ENCODE data around the gene NISCH. TPM values are rescaled to one million over a fixed set of nuclear protein-coding genes. Genes with fewer than 3 reads are reported as not detected.

The NISCH gene
- total RNA-seq, 1 experiment from 2014 or later = 63.4 TPM

DNA sequence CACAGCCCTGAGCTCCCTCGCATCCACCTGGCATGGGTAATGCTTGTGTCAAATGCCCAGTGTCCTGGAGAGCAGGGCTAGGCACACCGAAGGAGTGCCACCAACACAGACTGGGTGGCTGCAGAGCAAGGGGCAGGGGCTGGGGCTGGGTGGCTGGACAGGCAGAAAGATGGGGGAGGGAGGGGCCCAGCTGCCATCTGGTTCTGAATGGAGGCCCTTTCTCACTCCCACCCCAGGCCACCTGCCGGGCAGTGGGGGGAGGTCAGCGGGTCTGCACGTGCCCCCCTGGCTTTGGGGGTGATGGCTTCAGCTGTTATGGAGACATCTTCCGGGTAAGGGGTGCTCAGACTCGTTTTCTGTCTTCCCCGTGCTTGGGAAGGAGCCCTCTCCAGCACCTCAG lies 56.7 kb downstream of the NISCH start:
- Histone ChIP-seq H3K36me3 (ENCODE audit: control insufficient read depth, insufficient read depth, low read length) (no peaks in the 10 kb centered on the region), H3K9me3 (ENCODE audit: control insufficient read depth, insufficient read depth, low read depth, low read length) (no peaks in the 10 kb centered on the region), H3K27me3 (ENCODE audit: control insufficient read depth, insufficient read depth, low read length) (no peaks in the 10 kb centered on the region), H3K27ac (ENCODE audit: low read length) (no peak overlapping the region), H3K4me1 (ENCODE audit: control insufficient read depth, insufficient read depth, low read length) (no peaks in the 10 kb centered on the region), H3K4me3 (ENCODE audit: low read depth in 2 of 2, low read length in 2 of 2) (no peak overlapping the region)
- no peak for ATAC-seq
- intact Hi-C loops (cut with micrococcal nuclease; ENCODE audit: unreplicated experiment) (no loop called here), in situ Hi-C loops (cut with HindIII; ENCODE audit: low pct_unique_long_range_greater_than_20kb, low sequenced_read_pairs) (no loop called here)
- ChIA-PET CTCF (no interaction called here), POLR2A (interaction anchor here (0.7 kb wide), 1 partner anchor 15 kb away, joined by 6 read pairs; no protein-coding TSS in a partner anchor)
- TF ChIP-seq, protein P1, sequence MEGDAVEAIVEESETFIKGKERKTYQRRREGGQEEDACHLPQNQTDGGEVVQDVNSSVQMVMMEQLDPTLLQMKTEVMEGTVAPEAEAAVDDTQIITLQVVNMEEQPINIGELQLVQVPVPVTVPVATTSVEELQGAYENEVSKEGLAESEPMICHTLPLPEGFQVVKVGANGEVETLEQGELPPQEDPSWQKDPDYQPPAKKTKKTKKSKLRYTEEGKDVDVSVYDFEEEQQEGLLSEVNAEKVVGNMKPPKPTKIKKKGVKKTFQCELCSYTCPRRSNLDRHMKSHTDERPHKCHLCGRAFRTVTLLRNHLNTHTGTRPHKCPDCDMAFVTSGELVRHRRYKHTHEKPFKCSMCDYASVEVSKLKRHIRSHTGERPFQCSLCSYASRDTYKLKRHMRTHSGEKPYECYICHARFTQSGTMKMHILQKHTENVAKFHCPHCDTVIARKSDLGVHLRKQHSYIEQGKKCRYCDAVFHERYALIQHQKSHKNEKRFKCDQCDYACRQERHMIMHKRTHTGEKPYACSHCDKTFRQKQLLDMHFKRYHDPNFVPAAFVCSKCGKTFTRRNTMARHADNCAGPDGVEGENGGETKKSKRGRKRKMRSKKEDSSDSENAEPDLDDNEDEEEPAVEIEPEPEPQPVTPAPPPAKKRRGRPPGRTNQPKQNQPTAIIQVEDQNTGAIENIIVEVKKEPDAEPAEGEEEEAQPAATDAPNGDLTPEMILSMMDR (IDR thresholded peaks at IDR 0.05) = no peak
- TF ChIP-seq POLR2AphosphoS5 (IDR thresholded peaks at IDR 0.05; ENCODE audit: low read depth, low read length) (no peak), SIN3A (IDR thresholded peaks at IDR 0.05; ENCODE audit: borderline replicate concordance, insufficient read depth, low read depth, low read length) (no peak), TCF7L2 (IDR thresholded peaks at IDR 0.05; ENCODE audit: low read depth, low read length) (no peak)
- TF ChIP-seq, protein P2, sequence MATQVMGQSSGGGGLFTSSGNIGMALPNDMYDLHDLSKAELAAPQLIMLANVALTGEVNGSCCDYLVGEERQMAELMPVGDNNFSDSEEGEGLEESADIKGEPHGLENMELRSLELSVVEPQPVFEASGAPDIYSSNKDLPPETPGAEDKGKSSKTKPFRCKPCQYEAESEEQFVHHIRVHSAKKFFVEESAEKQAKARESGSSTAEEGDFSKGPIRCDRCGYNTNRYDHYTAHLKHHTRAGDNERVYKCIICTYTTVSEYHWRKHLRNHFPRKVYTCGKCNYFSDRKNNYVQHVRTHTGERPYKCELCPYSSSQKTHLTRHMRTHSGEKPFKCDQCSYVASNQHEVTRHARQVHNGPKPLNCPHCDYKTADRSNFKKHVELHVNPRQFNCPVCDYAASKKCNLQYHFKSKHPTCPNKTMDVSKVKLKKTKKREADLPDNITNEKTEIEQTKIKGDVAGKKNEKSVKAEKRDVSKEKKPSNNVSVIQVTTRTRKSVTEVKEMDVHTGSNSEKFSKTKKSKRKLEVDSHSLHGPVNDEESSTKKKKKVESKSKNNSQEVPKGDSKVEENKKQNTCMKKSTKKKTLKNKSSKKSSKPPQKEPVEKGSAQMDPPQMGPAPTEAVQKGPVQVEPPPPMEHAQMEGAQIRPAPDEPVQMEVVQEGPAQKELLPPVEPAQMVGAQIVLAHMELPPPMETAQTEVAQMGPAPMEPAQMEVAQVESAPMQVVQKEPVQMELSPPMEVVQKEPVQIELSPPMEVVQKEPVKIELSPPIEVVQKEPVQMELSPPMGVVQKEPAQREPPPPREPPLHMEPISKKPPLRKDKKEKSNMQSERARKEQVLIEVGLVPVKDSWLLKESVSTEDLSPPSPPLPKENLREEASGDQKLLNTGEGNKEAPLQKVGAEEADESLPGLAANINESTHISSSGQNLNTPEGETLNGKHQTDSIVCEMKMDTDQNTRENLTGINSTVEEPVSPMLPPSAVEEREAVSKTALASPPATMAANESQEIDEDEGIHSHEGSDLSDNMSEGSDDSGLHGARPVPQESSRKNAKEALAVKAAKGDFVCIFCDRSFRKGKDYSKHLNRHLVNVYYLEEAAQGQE (IDR thresholded peaks at IDR 0.05; ENCODE audit: insufficient read depth in 1 of 2, low read depth in 2 of 2, low read length in 1 of 2) = no peak
- BruUV-seq (replicated peaks) = no TSS peak
- no peak for DNase-seq (ENCODE audit: low read depth, low spot score)

DNA sequence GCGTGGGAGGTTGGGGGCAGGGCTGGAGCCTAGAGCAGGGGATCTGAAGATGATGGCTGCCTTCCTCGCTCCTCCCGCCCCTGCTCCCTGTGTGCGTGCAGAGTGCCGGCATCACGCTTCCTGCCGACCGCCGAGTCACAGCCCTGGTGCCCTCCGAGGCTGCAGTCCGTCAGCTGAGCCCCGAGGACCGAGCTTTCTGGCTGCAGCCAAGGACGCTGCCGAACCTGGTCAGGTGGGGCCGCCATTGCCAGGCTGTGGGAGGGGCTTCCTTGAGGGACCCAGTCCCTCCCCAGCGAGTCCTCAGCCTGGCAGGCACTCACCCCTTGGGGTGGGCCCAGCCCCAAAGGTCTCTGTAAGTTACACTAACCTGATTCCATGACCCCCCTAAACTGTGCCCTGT lies 57.3 kb downstream of the NISCH start:
- ATAC-seq = no peak
- no TSS peak for BruUV-seq (replicated peaks)
- intact Hi-C loops (cut with micrococcal nuclease; ENCODE audit: unreplicated experiment) (no loop called here), in situ Hi-C loops (cut with HindIII; ENCODE audit: low pct_unique_long_range_greater_than_20kb, low sequenced_read_pairs) (no loop called here)
- H3K4me3 ChIP-seq (ENCODE audit: low read depth in 2 of 2, low read length in 2 of 2) = no peak overlapping the region
- H3K36me3 ChIP-seq (ENCODE audit: control insufficient read depth, insufficient read depth, low read length) = no peaks in the 10 kb centered on the region
- ChIA-PET CTCF (no interaction called here), POLR2A (no interaction called here)
- no peaks in the 10 kb centered on the region for H3K27me3 ChIP-seq (ENCODE audit: control insufficient read depth, insufficient read depth, low read length)
- TF ChIP-seq TCF7L2 (IDR thresholded peaks at IDR 0.05; ENCODE audit: low read depth, low read length) = no peak
- TF ChIP-seq, protein P2 (IDR thresholded peaks at IDR 0.05; ENCODE audit: insufficient read depth in 1 of 2, low read depth in 2 of 2, low read length in 1 of 2) = no peak
- no peak for TF ChIP-seq POLR2AphosphoS5 (IDR thresholded peaks at IDR 0.05; ENCODE audit: low read depth, low read length)
- TF ChIP-seq, protein P1 (IDR thresholded peaks at IDR 0.05) = no peak
- TF ChIP-seq SIN3A (IDR thresholded peaks at IDR 0.05; ENCODE audit: borderline replicate concordance, insufficient read depth, low read depth, low read length) = no peak
- no peak overlapping the region for H3K27ac ChIP-seq (ENCODE audit: low read length)
- H3K9me3 ChIP-seq (ENCODE audit: control insufficient read depth, insufficient read depth, low read depth, low read length) = no peaks in the 10 kb centered on the region
- no peaks in the 10 kb centered on the region for H3K4me1 ChIP-seq (ENCODE audit: control insufficient read depth, insufficient read depth, low read length)
- DNase-seq (ENCODE audit: low read depth, low spot score) = no peak

Data from Panc1 (cell line).